Activated gamma-delta T cell (primary cell): ENCODE data around the gene TNFRSF1A.
"Not testable (repeated sequence)": the region's sequence is repeated elsewhere in the genome, so short reads cannot be mapped to it uniquely, and the experiment has no call there.

ENCODE experiments used
- DNase-seq: peaks from one replicate; lab custom pipeline; 2025; lab: John Stamatoyannopoulos, UW

The TNFRSF1A gene

DNA sequence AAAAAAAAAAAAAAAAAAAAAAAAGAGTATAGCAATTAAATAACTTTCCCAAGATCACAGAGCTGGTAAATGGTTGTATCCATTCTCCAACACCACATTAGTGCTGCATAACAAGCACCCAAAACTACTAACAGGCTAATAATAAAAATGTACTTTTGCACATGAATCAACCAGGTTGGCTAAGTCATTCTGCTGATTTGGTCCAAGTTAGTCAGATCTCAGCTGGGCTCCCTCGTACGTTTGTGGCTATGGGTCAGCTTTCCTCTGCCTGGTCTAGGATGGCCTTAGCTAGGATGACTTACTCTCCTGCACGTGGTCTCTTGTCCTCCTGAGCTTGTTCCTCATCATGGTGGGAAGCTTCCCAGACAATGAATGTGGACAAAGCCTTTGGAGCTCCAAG, 39.3 kb downstream of the TNFRSF1A start:
- DNase-seq, result no peak

DNA sequence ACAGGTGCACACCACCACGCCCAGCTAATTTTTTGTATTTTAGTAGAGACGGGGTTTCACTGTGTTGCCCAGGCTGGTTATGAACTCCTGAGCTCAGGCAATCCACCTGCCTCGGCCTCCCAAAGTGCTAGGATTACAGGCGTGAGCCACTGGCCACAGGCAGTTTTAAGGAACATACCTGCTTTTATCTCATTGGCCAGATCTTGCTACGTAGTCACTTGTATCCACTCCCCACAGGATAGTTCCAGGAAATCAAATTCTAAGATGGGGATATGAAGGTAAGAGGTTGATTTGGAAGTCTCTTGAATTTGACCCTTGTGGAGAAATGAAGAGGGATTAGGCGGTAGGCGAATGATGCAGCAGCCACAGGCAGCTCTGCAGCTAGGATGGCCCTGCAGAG, 40.2 kb downstream of the TNFRSF1A start:
- no peak for DNase-seq

DNA sequence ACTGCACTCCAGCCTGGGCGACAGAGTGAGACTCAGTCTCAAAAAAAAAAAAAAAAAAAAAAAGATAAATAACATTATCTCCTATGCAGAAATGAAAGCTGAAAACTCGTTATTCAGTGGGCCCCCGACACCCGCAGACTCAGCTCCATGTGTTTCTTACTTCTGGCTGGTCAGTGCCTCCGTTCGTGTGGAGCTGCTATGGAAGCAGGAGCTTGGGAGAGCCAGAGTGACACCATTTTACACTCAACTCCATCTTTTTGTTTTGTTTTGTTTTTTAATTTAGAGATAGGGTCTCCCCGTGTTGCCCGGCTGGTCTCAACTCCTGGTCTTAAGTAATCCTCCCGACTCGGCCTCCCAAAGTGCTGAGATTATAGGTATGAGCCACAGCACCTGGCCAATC, 44.7 kb downstream of the TNFRSF1A start:
- no peak for DNase-seq

DNA sequence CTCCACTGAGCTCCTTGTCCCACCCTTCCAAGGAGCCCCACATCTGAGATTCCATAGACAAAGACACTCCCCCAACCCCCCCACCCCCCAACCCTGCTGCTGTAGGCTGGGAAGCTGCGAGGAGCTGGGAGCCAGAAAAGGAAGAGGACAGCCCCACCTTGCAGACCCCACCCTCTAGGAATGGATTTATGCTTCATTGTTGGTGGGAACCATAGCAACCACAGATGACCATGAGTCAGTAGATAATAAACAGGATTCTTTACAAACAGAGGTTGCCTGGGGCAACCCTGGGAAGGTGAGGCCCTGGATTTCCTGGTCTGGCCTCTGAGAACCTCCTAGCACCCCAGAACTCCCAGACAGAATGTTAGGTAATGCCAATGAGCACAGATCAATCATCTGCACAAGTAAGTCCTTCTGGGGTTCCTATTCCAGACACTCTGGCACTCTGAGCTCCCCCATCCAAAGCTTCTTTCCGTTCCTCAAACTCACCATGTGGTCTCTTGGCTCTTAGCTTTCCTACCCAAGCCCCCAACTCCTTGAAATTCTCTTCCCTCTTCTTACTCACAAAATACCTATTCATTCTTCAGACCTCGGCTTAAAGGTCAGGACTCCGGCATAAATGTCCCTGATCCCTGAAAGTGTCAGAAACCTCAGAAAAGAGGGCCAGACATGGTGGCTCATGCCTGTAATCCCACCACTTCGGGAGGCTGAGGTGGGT, 46.6 kb downstream of the TNFRSF1A start:
- DNase-seq, result no peak

DNA sequence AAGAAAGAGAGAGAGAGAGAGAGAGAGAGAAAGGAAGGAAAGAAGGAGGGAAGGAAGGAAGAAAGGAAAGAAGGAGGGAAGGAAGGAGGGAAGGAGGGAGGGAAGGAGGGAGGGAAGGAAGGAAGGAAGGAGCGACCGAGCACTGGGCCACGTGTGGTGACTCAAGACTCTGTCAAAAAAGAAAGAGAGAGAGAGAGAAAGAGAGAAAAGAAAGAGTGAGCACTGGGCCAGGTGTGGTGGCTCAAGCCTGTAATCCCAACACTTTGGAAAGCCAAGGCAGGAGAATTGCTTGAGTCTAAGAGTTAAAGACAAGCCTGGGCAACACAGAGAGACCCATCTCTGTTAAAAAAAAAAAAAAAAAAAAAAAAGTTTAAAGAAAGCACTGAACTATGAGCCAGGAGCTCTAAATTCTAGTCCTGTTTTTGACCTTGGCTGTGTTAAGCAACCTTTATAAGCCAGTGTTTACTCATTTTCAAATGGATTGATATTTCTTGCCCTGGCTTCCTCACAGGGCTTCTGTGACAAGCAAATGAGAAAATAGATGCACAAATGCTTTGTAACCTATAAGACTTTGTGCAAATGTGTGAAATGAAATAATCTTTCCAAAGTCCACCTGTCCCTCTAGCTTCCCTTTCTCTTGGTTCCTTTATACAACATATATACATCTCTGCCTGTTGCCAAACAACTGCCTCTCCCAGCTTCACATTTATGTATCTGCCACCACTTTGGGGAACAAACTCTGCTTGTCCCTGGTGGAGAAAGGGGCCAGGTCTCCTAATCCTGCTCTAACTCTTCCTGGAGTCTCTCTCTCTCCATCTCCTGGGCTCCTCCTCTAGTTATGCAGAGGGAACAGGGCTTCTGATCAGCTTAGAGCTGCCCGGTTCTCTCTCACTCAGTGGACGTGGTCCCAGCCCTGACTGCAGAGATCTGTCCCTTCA, 47.5 kb downstream of the TNFRSF1A start:
- DNase-seq, result no peak

DNA sequence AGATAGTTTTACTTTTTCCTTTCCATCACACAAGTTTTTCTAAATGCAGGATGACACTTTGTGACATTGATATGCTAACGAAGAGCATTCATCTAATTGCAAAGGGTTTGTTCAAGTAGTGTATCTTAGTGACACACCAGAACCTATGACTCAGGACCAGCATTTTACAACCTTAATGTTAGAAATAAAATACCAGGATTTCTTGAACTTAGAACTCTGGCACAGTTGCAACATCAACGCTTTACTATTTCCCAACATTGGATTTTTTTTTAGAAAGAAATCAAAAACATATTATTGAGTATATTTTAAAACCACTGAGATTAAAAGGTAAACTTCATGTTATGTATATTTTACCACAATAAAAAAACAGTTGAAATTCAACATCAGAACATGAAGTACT, 49.3 kb downstream of the TNFRSF1A start:
- no peak for DNase-seq

DNA sequence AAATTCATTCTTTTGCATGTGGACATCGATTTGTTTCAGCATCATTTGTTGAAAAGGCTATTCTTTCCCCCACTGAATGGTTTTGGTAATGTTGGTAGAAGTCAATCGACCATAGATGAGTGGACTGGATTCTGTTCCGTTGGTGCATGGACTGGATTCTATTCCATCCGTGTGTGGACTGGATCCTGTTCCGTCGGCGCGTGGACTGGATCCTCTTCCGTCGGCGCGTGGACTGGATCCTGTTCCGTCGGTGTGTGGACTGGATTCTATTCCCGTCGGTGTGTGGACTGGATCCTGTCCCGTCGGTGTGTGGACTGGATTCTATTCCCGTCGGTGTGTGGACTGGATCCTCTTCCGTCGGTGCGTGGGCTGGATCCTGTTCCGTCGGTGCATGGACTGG, 52.0 kb downstream of the TNFRSF1A start:
- not testable (repeated sequence) for DNase-seq

DNA sequence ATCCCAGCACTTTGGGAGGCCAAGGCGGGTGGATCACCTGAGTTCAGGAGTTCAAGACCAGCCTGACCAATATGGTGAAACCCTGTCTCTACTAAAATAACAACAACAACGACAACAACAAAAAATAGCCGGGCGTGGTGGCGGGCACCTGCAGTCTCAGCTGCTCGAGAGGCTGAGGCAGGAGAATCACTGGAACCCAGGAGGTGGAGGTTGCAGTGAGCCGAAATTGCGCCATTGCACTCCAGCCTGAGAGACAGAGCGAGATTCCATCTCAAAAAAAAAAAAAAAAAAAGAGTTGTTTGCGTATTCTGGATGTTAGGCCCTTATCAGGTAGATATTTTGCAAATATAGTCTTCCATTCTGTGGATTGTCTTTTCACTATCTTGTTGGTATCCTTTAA, 52.8 kb downstream of the TNFRSF1A start:
- not testable (repeated sequence) for DNase-seq

DNA sequence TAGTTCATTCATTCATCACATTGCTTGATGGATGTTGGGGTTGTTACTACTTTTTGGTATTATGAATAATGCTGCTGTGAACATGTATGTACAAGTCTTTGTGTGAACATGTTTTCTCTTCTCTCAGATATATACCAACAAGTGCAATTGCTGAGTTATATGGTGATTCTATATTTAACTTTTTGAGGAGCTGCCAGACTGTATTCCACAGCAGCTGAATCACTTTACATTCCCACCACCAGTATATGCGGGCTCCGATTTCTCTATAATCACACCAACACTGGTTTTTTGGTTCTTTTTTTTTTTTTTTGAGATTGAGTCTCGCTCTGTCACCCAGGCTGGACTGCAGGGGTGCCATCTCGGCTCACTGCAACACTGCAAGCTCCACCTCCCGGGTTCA, 53.6 kb downstream of the TNFRSF1A start:
- DNase-seq, result no peak

DNA sequence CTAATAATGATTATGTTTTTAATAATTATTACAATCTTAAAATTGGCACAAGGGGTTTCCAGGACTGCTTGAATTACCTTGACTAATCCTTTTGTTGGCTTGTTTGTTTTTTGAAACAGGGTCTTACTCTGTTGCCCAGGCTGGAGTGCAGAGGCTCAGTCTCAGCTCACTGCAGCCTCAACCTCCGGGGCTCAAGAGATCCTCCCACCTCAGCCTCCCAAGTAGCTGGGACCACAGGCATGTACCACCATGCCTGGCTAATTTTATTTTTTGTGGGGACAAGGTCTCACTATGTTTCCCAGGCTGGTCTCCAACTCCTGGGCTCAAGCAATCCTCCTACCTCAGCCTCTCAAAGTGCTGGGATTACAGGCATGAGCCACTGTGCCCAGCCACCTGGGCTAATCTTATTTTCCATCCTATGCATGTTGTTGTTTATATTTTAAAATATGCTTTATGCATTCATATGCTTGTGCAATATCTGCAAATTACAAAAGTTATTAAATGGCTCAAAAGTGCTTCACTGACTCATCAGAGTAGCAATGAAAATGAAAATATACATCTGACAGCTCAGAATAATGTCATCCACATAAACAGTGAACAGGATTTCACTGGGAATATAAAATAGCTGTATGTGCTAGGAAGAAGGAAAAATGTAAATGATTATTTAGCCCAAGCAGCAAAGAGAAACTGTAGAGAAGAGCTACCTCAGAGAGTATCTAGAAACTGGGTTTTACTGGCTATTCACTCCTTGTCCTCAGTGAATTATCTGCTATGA, 56.2 kb downstream of the TNFRSF1A start:
- DNase-seq, result no peak

DNA sequence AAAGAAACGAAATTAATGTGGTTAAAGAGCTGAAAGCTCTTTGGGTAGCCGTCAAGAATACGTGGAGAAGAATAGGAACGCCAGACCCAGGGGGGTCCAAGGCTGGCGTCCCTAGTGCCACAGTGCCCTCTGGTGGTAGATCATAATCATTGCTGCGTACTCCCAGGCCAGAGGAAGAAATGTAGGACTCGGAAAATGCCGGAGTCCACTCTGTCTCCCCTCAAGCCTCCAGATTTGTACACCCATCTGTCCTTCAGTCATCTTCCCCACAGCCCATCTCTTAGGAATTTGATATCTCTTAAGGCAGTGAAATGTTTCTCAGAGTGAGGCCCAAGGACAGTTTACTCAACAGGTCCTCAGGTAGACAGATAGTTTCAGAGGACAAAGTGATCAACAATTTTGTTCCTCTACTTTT, 56.8 kb downstream of the TNFRSF1A start:
- no peak for DNase-seq

DNA sequence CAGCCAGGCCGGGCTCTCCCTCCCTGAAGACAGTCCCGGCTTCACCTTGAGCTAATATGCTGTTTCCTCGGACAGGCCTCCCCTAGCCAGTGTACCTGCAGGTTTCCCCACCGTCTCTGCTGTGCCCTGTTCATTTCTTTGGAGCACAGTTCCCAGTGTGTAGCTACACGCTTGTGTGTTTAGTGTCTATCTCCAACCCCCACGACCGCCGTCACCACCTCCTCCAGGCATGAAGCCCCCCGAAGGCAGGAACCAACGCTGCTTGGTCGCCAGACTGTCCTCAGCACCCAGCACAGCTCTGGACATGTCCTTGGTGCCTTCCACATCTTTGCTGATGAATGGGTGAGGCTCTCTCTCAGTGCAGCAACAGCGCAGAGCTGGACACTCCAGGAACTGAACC, 57.6 kb downstream of the TNFRSF1A start:
- DNase-seq, result no peak

DNA sequence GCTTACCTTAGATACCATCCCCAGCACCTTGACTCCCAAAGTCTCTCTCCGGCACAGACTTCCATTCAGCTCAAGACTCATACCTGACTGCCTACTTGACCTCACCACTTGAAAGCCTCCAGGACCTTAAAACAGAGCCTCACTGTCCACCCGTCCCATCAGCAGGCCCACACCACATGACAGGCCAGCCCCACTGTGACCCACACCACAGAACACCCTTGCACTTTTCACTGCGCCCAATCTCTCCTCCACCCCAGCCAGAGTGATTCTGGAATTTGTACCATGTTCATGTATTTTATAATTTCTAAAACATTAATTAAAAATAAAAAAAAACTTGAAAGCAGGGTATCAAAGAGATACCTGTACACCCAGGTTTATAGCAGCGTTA, 59.4 kb downstream of the TNFRSF1A start:
- DNase-seq, result no peak

DNA sequence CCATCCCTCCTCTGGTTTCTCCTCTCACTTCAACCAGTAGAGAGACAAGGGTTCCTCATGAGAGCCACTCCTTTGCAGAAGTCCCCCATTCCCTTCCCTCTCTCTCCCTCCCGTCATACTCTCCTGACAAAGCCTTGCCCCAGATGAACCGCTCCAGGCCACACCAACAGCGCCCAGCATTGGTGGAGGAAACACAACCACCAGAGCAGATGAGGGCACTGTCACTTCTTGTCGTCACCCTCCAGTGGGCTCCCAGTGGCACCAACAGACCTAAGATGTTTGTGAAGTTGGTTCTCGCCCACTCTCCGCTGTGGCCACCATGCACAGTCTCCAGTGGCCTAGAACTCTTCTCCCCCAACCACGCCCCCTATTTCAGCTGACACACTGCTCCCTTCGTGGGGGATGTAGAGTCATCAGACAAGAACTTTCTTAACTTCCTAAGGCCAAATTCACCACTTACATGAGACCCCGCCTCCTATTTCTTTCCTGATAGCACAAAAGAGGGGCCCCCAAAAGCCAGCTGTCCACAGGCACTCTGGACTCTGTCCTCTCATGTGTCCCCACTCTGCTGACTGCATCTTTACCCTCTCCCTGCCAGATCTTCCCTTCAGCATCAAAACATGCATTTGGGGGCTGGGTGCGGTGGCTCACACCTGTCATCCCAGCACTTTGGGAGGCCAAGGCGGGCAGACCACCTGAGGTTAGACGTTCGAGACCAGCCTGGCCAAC, 60.6 kb downstream of the TNFRSF1A start:
- DNase-seq, result no peak

DNA sequence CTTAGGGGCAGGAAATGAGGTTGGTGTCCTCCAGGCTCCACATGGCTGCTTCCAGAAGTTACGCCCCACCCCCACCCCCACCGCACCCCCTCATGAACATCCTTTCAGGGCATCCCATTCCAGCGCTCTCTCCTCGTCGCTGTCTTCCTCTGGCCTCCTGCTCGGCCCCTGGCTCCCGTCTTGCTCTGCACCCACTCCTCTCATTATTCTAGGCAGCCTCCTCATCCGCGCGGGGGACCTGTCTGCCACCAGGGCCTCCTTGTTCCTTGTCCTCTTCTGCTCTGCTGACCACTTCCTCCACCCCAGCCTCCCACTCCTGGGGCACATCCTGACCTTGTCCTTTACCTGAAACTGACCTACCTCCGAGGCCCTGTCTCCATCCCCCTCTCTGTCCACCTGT, 61.2 kb downstream of the TNFRSF1A start:
- no peak for DNase-seq

DNA sequence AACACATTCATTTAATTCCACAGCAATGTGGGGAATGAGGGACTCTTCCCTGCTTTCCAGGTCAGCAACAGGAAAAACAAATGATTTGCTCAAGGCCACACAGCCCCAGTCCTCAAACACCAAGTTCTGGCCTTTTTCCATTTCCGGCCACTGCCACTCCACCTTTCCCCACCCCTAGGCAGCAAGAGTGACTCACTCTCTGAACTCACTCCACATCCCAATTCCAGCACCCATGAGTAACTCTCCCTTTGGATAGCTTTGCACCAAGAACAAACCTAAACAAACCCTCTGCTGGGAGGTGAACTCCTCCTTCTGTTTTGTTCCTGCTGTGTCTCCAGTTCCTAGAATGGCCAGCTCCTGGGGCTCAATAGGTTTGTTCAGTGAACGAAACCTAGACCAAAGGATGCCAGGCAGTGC, 61.8 kb downstream of the TNFRSF1A start:
- DNase-seq, result no peak

DNA sequence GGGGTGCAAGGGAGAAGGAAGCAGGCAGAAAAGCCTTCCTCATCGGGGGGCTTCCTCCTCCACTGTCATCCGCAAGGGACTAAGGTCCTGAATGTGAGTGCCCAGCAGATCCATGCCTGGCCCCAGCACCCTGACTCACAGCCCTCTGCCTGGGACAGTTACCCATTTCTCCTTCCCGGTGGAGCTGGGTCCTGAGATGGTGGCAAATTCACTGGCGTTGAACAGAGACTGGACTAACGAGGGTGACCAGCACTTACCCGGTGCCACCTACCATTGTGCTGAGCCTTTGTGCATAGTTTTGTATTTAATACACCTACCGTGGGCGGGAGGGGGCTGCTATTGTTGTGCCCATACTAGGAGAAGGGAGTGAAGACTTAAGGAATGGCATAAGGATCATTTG, 62.2 kb downstream of the TNFRSF1A start:
- no peak for DNase-seq

DNA sequence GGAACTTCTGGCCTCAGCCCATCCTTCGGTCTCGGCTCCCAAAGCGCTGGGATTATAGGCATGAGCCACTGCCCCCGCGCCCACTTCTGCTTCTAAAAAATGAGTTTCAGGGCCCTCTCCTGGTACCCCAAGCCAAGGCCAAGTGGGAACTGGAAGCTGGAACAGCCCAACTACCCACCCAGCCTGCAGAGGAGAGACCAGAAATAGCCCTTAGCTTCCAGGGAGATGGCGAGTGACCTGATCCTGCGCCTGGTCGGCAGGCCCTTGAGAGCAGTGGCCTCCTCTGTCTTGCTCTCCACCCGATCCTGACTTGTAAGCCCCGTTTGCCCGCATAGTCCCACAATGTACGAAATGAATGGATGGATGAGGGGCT, 62.6 kb downstream of the TNFRSF1A start:
- no peak for DNase-seq
